HepG2 (cell line): ENCODE results near the gene OLFM1. TPM values are rescaled to one million over a fixed set of nuclear protein-coding genes. Genes with fewer than 3 reads are reported as not detected.

ENCODE experiments used
- CC2D1A ChIP-seq: sonication (generic); formaldehyde crosslinking; IDR thresholded peaks from 2 replicates; pipeline ENCODE4 v1.8.1; 2023; ENCODE audit warnings: mild to moderate bottlenecking, missing genetic modification reagents
- CREB1 ChIP-seq, 2 experiments: fragments of 450-650 bp in 1 of 2; IDR thresholded peaks; 2 replicates each; pipeline ENCODE4 v1.6.1; 2016 to 2017; ENCODE audit warnings: control low read depth in 1 of 2, mild to moderate bottlenecking in 1 of 2, missing compliant biosample characterization in 1 of 2, missing genetic modification characterization in 1 of 2
- EHMT2 ChIP-seq: fragments of 200-600 bp; sonication (generic); IDR thresholded peaks from 2 replicates; pipeline ENCODE4 v1.7.0; 2017; ENCODE audit warnings: antibody characterized with exemption, low read depth, low read length, borderline replicate concordance
- FUBP1 ChIP-seq: sonication (generic); formaldehyde crosslinking; IDR thresholded peaks from 2 replicates; pipeline ENCODE4 v1.5.1; 2020; ENCODE audit warnings: missing genetic modification reagents, mild to moderate bottlenecking, borderline replicate concordance
- GPBP1L1 ChIP-seq: sonication (generic); formaldehyde crosslinking; IDR thresholded peaks from 2 replicates; pipeline ENCODE4 v1.5.0; 2020; ENCODE audit warnings: mild to moderate bottlenecking, missing genetic modification reagents
- MLXIP ChIP-seq: sonication (generic); formaldehyde crosslinking; IDR thresholded peaks from 2 replicates; pipeline ENCODE4 v1.9.0; 2021; ENCODE audit warnings: missing genetic modification reagents, borderline replicate concordance
- TCF7 ChIP-seq: sonication (generic); IDR thresholded peaks from 2 replicates; pipeline ENCODE4 v1.6.1; 2016; ENCODE audit warnings: antibody characterized with exemption, low read depth
- XRCC5 ChIP-seq: fragments of 200-400 bp; formaldehyde crosslinking; optimal IDR thresholded peaks from 2 replicates; pipeline ENCODE3; 2017; ENCODE audit warnings: mild to moderate bottlenecking, low read length
- ZNF224 ChIP-seq: sonication (generic); formaldehyde crosslinking; IDR thresholded peaks from 2 replicates; pipeline ENCODE4 v1.5.0; 2020; ENCODE audit warnings: mild to moderate bottlenecking, missing genetic modification reagents
- ZNF232 ChIP-seq: sonication (generic); formaldehyde crosslinking; IDR thresholded peaks from 2 replicates; pipeline ENCODE4 v1.4.0; 2020; ENCODE audit warnings: missing genetic modification reagents, borderline replicate concordance
- ZNF343 ChIP-seq: sonication (generic); formaldehyde crosslinking; IDR thresholded peaks from 2 replicates; pipeline ENCODE4 v1.4.0; 2020; ENCODE audit warnings: mild to moderate bottlenecking, missing genetic modification reagents
- ZSCAN5A ChIP-seq: sonication (generic); formaldehyde crosslinking; IDR thresholded peaks from 2 replicates; pipeline ENCODE4 v1.8.0; 2022; ENCODE audit warnings: mild to moderate bottlenecking, missing genetic modification reagents, borderline replicate concordance
- polyA plus RNA-seq, 8 experiments: library from polyadenylated mRNA; depleted of rRNA in 3 of 8; stranded (reverse) in 7 of 8; unstranded in 1 of 8; fragments of >200 nt; fragmentation: Illumina TruSeq in 4 of 8; extraction: Trizol in 4 of 8; gene quantifications; 2 replicates each; pipeline versions ENCODE4 v1.2.1 to v1.2.3, GENCODE V29; 2011 to 2016; ENCODE audit warnings: low read depth in 4 of 8, missing spikeins in 1 of 8, mixed read lengths in 1 of 8; ENCODE audit not compliant: insufficient read depth in 1 of 8
- total RNA-seq, 5 experiments: library from RNA; depleted of rRNA; stranded (reverse); fragments of >200 nt; fragmentation: Illumina TruSeq; extraction: Trizol; gene quantifications; 2 replicates each; pipeline ENCODE4 v1.2.3, GENCODE V29; 2016; ENCODE audit warnings: low read depth in 1 of 5

OLFM1 gene
- total and polyA plus RNA-seq, 2 of the 13 experiments (the other 11 are each of a cell fraction or from before 2014, with no cell fraction given), result not detected

- TF ChIP-seq MLXIP (CRISPR knock-in tag), result no peak
- TF ChIP-seq ZNF343 (CRISPR knock-in tag), result no peak
- TF ChIP-seq XRCC5, result no peak
- TF ChIP-seq CC2D1A (CRISPR knock-in tag), result no peak
- TF ChIP-seq ZNF224 (CRISPR knock-in tag), result no peak
- TF ChIP-seq TCF7, result peak; percentile 91
- TF ChIP-seq ZNF232 (CRISPR knock-in tag), result peak; percentile 67; the same call in 1 of the 2 replicates
- no peak; the same call in 1 of the 2 replicates for TF ChIP-seq EHMT2
- TF ChIP-seq GPBP1L1 (CRISPR knock-in tag), result no peak
- no peak for TF ChIP-seq ZSCAN5A
- TF ChIP-seq CREB1 (IDR thresholded peaks at IDR 0.05), result no peak
- TF ChIP-seq CREB1 (CRISPR knock-in tag; IDR thresholded peaks at IDR 0.05), result no peak
- TF ChIP-seq FUBP1 (CRISPR knock-in tag), result no peak
- TF ChIP-seq, all 625 proteins: peak for 206
Measured at GRCh38 chr9:135085830-135086546, 1.5 kb upstream of the OLFM1 start (continued).
